Liver (tissue), 3 donors: ENCODE results near the gene COL5A1.

Experiments used
- JUND ChIP-seq, 2 donors: IDR thresholded peaks; 2 replicates each; pipeline ENCODE4 v1.6.1; 2016; ENCODE audit warnings: antibody characterized with exemption in 2 of 2
- RAD21 ChIP-seq, 2 donors: IDR thresholded peaks; 2 replicates each; pipeline ENCODE4 v1.6.1; 2016; ENCODE audit warnings: antibody characterized with exemption in 2 of 2, mild to moderate bottlenecking in 2 of 2
- TF ChIP-seq, protein P1 (sequence below): fragments of 150-350 bp; IDR thresholded peaks from 2 replicates; pipeline ENCODE4 v1.5.1; 2017; ENCODE audit warnings: improper control_type of control experiment, low read depth, low read length; ENCODE audit not compliant: missing input control
- donor health status: healthy.
- donor health status: healthy.

DNA sequence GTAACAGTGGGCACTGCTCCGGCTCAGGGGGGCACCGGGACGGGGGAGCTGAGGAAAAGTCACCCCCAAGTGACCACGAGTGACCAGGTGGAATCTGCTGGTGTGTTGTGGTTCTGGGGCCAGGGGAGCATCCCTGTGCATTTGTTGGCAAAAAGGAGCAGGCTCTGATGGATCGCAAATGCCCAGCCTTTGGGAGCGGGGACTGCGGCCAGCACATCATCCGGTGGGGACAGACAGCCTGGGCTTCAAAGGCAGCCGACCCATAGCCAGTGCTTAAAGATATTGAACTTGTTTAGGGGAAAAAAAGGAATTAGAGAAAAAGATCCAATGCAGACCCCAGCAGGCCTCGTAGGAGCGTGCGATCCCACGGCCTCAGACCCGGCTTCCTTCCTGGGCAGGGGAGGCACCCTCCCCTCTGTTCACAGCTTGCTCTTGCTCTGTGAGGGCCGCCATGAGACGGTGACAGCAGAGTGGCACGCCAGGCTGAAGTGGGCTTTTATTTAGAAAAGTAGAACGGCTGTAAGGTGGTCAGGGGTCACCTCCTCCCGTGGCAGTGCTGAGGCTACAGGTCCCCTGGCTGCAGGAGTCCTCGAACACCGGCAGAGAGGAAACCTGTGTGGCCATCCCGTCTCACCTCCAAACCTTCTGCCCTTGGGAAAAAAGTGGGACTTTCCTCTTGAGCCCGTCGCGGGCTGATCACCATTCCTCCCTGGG, 41.2 kb downstream of the COL5A1 start:
- TF ChIP-seq, protein P1, sequence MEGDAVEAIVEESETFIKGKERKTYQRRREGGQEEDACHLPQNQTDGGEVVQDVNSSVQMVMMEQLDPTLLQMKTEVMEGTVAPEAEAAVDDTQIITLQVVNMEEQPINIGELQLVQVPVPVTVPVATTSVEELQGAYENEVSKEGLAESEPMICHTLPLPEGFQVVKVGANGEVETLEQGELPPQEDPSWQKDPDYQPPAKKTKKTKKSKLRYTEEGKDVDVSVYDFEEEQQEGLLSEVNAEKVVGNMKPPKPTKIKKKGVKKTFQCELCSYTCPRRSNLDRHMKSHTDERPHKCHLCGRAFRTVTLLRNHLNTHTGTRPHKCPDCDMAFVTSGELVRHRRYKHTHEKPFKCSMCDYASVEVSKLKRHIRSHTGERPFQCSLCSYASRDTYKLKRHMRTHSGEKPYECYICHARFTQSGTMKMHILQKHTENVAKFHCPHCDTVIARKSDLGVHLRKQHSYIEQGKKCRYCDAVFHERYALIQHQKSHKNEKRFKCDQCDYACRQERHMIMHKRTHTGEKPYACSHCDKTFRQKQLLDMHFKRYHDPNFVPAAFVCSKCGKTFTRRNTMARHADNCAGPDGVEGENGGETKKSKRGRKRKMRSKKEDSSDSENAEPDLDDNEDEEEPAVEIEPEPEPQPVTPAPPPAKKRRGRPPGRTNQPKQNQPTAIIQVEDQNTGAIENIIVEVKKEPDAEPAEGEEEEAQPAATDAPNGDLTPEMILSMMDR, result no peak
- TF ChIP-seq JUND (IDR thresholded peaks at IDR 0.05) (no peak), RAD21 (IDR thresholded peaks at IDR 0.05) (no peak)
